Parathyroid adenoma (tissue), 2 donors: Measurements from ENCODE around the gene YDJC.
"Not testable (repeated sequence)": the region's sequence is repeated elsewhere in the genome, so short reads cannot be mapped to it uniquely, and the experiment has no call there.

Source experiments
- H2AFZ ChIP-seq: fragments of 300-600 bp; sonication (generic); one replicate; pipeline ENCODE4 v1.7.0; 2017; ENCODE audit warnings: antibody characterized with exemption, mild to moderate bottlenecking
- H3K27ac ChIP-seq: fragments of 300-600 bp; sonication (generic); one replicate; pipeline ENCODE4 v1.7.0; 2017
- H3K27me3 ChIP-seq: fragments of 300-600 bp; sonication (generic); one replicate; pipeline ENCODE4 v1.7.0; 2017; ENCODE audit warnings: low read length; ENCODE audit not compliant: control insufficient read depth, insufficient read depth
- H3K36me3 ChIP-seq: fragments of 300-600 bp; sonication (generic); one replicate; pipeline ENCODE4 v1.7.0; 2017; ENCODE audit warnings: low read length; ENCODE audit not compliant: control insufficient read depth, insufficient read depth
- H3K4me1 ChIP-seq: fragments of 300-600 bp; sonication (generic); one replicate; pipeline ENCODE4 v1.7.0; 2017; ENCODE audit warnings: control low read depth
- H3K4me2 ChIP-seq: fragments of 300-600 bp; sonication (generic); one replicate; pipeline ENCODE4 v1.7.0; 2017; ENCODE audit warnings: low read length
- H3K4me3 ChIP-seq: fragments of 300-600 bp; sonication (generic); one replicate; pipeline ENCODE4 v1.7.0; 2017; ENCODE audit warnings: low read depth, low read length
- H3K79me2 ChIP-seq: fragments of 300-600 bp; sonication (generic); one replicate; pipeline ENCODE4 v1.7.0; 2017; ENCODE audit warnings: control low read depth
- H3K9ac ChIP-seq: fragments of 300-600 bp; sonication (generic); one replicate; pipeline ENCODE4 v1.7.0; 2017; ENCODE audit warnings: mild to moderate bottlenecking
- H3K9me3 ChIP-seq: fragments of 300-600 bp; sonication (generic); one replicate; pipeline ENCODE4 v1.7.0; 2017; ENCODE audit warnings: low read length; ENCODE audit not compliant: control insufficient read depth
- CTCF ChIP-seq: fragments of 300-600 bp; sonication (generic); IDR thresholded peaks from one replicate; pipeline ENCODE4 v1.7.0; 2017; ENCODE audit warnings: antibody characterized with exemption, mild to moderate bottlenecking
- donor health status: primary hyperparathyroidism.

The YDJC gene

GRCh38 chr22:21623648-21623970 is 6.2 kb downstream of the YDJC start:
- Histone ChIP-seq H3K27me3 (no peaks in the 10 kb centered on the region), H3K9me3 (no peaks in the 10 kb centered on the region), H2AFZ (no peak overlapping the region), H3K4me1 (peaks cover 14% of the 10 kb centered on the region), H3K4me2 (peak overlapping the region; percentile 47), H3K79me2 (peaks cover 4% of the 10 kb centered on the region), H3K9ac (no peak overlapping the region), H3K36me3 (no peaks in the 10 kb centered on the region), H3K27ac (peak overlapping the region; percentile 60), H3K4me3 (peak overlapping the region; percentile 15)
- TF ChIP-seq CTCF: no peak

- H3K4me2 ChIP-seq: peak overlapping the region; percentile 47
Observed at GRCh38 chr22:21622919-21623647, 6.7 kb downstream of the YDJC start.

DNA sequence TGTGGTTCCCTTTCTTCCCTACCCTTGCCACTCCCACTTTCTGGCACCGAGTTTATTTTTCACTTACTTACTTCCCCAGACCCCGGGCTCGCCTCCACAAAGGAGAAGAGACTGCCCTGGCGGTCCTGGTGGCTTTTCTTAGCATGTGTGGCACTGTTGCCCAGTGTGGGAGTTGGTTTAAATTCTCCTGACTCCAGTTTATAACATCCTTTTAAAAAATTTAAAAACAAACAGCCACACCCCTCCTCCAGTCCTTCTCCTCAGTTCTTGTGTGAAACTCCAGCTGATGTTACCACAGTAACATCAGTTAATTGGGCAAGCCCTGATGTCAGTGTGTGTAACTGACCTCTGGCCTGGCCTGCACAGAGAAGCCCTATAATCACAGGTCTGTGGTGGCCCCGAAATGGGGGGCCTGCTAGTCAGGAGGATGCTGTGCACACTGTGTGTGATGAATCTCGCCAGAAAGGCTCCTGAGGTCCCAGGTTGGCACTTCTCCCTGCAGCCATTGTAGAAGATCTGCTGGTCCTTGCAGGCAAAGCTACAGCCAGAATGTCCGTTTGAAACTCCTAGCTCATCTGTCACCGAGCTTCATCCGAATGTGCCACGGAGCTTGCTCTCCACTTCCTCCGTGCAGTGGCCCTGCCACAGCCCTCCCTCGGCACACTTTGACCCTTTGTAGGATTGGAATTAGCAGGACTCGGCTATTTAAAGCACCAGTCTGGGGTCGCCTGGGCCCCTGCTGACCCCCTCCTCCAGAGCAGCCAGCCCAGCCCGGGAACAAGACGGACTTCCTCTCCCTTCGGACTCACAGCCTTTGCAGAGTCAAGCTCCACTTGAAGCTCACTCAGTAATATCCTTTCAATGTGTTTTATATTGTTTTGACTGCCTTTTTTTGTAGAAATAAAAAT is 7.6 kb downstream of the YDJC start:
- Histone ChIP-seq H3K9me3 (no peaks in the 10 kb centered on the region), H3K4me3 (no peak overlapping the region), H3K9ac (no peak overlapping the region), H3K36me3 (no peaks in the 10 kb centered on the region), H3K79me2 (peaks cover 4% of the 10 kb centered on the region), H2AFZ (no peak overlapping the region), H3K27ac (no peak overlapping the region), H3K27me3 (no peaks in the 10 kb centered on the region), H3K4me2 (no peak overlapping the region), H3K4me1 (peaks cover 14% of the 10 kb centered on the region)
- no peak for TF ChIP-seq CTCF

More at GRCh38 chr22:21622919-21623647, 6.7 kb downstream of the YDJC start:
- Histone ChIP-seq H3K9me3 (no peaks in the 10 kb centered on the region), H3K79me2 (peaks cover 4% of the 10 kb centered on the region), H3K4me3 (peak overlapping the region; percentile 7), H3K9ac (no peak overlapping the region), H3K4me1 (peaks cover 14% of the 10 kb centered on the region), H2AFZ (no peak overlapping the region), H3K36me3 (no peaks in the 10 kb centered on the region), H3K27me3 (no peaks in the 10 kb centered on the region), H3K27ac (peak overlapping the region; percentile 60)
- no peak for TF ChIP-seq CTCF

DNA sequence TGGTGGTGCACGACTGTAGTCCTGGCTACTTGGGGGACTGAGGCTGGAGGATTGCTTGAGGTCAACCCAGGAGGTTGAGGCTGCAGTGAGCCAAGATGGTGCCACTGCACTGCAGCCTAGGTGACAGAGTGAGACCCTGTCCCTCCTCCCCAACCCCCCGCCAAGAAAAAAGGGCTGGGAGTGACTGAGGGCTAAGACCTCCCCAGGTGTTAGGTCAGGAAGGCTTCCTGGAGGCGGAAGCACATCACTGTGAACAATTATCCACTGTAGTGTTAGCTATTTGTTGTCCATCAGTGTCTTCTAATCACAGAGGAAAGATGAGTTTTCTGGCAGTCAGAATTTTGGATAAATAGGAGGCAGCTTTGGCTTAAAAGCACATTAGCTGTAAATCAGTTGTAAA is 8.8 kb downstream of the YDJC start:
- Histone ChIP-seq H3K27me3 (no peaks in the 10 kb centered on the region), H3K4me1 (peaks cover 14% of the 10 kb centered on the region), H3K4me2 (no peak overlapping the region), H3K9ac (no peak overlapping the region), H3K79me2 (peaks cover 4% of the 10 kb centered on the region), H2AFZ (no peak overlapping the region), H3K9me3 (no peaks in the 10 kb centered on the region), H3K36me3 (no peaks in the 10 kb centered on the region), H3K27ac (no peak overlapping the region), H3K4me3 (no peak overlapping the region)
- no peak for TF ChIP-seq CTCF

- not testable (repeated sequence) for H2AFZ ChIP-seq, H3K27ac ChIP-seq, H3K4me1 ChIP-seq, H3K9me3 ChIP-seq, H3K27me3 ChIP-seq, H3K9ac ChIP-seq, H3K36me3 ChIP-seq, H3K4me3 ChIP-seq, H3K4me2 ChIP-seq
- peaks cover 12% of the 10 kb centered on the region for H3K79me2 ChIP-seq
Observed at GRCh38 chr22:21617337-21617736, 12.5 kb downstream of the YDJC start.
